Keratinocyte (primary cell): ENCODE results near the gene METRNL.
"Not testable (repeated sequence)": the region's sequence is repeated elsewhere in the genome, so short reads cannot be mapped to it uniquely, and the experiment has no call there.

Experiments used
- CTCF ChIP-seq, 3 experiments: IDR thresholded peaks in 1 of 3; conservative IDR thresholded peaks in 1 of 3; optimal IDR thresholded peaks in 1 of 3; 2 replicates in 2 of 3; 3 replicates in 1 of 3; pipeline versions ENCODE3 to v1.5.1; 2011; ENCODE audit warnings: low read length in 3 of 3, mild to moderate bottlenecking in 3 of 3, moderate library complexity in 2 of 3, control low read depth in 1 of 3, inconsistent platforms in 1 of 3; ENCODE audit not compliant: insufficient read depth in 2 of 3; ENCODE audit errors: extremely low read depth in 1 of 3
- EZH2 ChIP-seq: IDR thresholded peaks from one replicate; pipeline ENCODE4 v1.6.1; 2012; ENCODE audit warnings: inconsistent platforms, mild to moderate bottlenecking, low read length, moderate library complexity

- TF ChIP-seq EZH2; CTCF (optimal IDR thresholded peaks at IDR 0.05 in 1 of 3, IDR thresholded peaks at IDR 0.05 in 1 of 3, conservative IDR thresholded peaks at IDR 0.05 in 1 of 3; ENCODE audit: extremely low read depth in 1 of 3, insufficient read depth in 2 of 3, low read length in 3 of 3): not testable (repeated sequence)
Observed at GRCh38 chr17:83038983-83039382, 40.4 kb upstream of the METRNL start.
